HG03460 (cell line): ENCODE data around the gene TMEM151B.

Experiments
- ATAC-seq: cut with Tn5 transposase; IDR thresholded peaks from one replicate; pipeline ENCODE4 v1.9.1; 2021; ENCODE audit not compliant: unreplicated experiment

Gene TMEM151B

DNA sequence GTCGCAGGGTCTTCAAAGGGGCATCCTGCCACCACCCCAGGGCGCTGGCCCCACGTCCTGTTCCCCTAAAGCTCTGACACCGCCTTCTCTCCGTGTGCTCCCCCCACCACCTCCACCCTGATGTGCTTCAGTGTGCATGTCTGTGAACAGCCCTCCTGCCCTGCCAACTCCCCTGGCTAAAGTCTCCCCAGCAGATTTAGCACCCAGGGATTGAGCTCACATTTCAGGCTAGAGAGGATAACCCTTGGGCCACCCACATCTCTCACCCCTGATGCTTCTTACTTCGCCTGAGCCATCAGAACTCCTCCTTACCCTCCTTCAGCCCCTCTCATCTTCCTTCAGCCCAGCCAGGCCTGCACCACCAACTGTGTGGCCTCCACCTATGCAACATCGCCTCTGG lies 7.5 kb downstream of the TMEM151B start:
- ATAC-seq: no peak

DNA sequence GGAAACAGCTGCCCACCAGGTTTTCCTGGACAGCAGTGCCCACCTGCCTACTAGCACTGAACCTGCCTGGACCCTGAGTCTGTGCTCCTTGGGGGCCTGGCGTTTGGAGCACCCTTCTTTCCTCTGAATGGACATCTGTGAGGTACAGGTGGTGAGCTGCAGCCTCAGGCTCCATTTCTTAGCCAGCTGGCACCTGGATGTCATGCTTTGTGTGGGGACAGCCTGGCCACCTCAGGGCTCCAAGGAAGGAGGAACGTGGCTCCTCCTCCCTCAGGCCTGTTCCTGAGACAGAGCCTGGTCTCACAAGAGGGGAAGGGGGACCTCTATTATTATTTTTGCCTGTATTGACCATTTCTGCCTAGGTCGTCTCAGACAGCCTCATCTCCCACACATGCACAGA lies 8.1 kb downstream of the TMEM151B start:
- no peak for ATAC-seq

DNA sequence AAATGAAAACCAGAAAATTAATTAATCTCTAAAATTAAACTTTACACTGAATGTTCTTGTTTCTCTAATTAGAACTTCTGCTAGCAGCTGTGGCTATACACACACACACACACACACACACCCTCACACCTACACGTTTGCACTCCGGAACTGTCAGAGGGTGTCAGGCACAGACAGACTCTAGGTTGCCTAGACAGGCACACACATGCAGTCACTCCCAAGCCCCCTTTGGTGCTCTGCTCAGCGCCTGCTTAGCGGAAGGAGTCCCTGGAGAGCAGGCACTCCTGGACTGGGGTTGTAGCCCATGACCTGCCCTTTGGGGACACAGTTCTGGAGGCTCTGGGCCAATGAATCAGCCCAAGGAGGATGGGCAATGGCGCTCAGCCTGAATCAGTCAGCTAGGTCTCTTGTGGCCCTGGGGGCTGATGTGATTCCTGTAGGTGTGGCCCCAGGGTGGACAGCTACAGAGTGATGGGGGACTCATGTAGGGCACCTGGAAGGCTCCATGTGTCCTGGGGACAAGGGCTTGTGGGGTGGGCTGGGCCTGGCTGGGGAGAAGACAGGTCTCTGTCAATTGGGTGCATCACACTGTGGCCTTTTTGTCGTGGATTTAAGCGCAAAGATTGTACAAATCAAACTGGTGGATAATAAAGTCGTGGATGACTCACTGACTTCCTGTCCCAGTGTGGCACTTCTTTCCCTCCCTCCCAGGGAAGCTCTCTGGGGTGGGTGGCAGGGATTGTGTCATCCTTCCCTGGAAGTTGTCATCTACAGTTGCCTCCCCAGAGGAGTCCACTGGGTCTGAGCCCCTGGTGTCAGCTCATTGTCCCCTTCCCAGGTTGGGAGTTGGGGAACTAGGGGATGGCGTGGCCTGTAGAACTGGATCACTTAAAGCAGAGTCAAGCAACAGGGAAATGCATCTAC lies 8.8 kb downstream of the TMEM151B start:
- ATAC-seq: no peak

DNA sequence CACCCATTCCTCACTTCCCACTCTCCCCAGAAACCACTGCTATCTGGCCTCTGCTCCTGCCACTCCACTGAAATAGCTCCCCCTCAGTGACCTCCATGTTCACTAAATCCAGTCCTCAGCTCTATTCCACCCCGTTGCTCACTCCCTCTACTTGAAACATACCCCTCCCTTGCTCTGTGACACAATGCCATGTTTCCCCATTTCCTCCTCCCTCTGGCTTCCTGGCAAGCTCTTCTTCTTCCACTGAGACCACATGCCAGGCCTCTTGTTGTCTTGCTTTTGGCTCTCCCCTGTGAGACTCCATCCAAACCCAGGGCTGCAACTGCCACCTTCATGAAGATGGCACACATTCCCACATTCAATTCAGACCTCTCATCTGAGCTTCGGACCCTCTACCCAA lies 13.9 kb downstream of the TMEM151B start:
- ATAC-seq: no peak

DNA sequence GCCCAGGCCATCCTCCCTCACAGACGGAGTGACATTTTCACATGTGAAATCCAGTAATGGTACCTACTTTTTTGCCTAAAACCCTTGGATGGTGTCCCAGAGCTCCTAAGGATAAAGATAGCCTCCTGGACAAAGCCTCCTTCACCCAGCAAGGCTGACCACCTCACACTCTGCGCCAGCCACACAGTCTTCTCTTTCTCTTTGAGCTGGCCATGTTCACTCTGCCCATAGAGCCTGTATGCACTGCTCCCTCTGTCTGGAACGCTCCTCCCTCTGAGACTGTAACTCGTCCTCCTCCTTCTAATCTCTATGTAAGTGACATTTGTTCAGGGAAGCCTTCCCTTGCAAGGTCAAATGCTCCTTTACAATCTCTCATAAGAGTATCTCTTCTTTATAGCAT lies 14.6 kb downstream of the TMEM151B start:
- no peak for ATAC-seq

DNA sequence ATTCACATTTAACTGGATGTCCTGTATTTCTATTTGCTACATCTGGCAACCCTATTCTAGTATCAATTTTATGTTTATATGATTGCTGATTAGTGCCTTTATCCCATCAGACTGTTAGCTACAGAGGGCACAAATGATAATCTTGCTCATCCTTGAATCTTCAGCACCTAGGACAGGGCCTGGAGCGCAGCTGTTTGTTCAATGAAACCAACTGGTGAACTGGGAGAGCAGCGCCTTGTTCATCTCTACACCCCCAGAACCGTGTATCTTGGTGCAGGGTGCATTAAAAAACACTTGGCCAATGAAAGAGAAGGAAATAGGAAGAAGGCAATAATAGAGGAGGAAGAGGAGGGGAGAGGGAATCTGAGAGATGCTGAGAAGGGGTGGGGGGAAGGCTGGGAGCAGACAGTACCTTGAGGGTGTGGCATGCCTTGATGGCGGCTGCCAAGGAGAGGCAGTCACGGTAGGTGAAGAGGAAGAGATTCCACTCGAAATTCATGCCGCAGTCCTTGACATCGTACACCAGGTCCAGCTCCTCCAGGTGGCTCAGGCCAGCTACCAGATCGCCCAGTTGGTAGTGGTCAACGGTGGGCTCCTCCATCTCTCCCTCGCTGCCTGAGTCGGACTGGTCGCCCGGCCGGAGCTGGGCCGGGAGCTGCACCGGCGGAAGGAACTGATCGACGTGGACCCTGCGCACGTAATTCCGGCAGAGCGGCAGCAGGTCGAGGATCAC lies 15.5 kb downstream of the TMEM151B start:
- ATAC-seq: no peak

DNA sequence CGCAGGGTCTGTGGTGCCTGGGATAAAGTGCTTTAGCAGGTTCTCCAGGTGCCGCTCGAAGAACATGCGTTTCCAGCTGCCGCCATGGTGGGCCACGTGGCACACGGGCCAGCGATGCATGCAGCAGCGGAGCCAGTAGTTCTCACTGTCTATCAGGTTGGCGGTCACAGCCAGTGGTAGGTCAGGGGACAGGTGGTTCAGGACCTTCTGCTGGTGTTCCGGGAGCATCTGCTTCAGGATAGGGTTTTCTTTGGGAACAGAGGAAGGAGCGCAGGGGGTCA lies 16.0 kb downstream of the TMEM151B start:
- ATAC-seq: no peak

DNA sequence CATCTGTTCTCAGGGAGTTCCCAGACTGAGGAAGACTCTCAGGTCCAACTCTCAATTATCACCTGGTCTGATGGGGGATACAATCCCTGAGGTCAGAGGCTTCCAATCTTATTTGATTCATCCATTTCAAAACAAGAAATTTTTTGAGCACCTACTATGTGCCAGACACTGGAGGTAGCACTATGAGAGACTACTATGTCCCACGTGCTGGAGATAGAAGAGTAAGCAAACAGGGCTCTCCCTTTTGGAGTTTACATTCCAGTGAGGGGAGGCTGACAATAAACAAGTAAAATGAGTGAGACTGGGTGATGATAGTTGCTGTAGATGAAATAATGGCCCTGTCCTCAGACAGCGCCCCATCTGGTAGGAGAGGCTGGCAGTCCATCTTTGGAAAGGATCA lies 16.5 kb downstream of the TMEM151B start:
- no peak for ATAC-seq

DNA sequence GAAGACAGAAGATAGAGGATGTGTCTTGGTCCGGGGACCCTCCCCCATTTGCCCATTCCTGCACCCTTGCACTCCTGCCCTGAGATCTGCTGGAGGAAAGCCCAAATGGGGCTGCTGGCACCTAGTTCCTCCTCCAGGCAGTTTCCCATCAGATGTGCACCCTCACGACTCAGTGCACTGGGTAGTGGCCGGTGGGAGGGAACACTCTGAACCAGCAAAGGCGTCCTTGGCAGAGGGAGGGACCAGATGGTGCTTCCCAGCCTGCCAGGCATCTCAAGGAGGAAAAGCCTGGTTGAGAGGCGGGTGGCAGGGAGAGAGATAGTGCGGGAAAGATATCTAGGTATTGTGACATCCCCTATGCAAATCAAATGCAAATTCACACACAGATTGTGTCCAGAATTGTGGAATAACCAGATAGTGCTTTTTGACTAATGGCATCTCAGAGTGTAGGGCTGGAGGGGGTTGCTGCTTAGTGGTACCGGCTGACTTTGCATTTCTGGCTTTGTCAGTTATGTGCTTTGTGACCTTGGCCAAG lies 19.5 kb downstream of the TMEM151B start:
- ATAC-seq: no peak

DNA sequence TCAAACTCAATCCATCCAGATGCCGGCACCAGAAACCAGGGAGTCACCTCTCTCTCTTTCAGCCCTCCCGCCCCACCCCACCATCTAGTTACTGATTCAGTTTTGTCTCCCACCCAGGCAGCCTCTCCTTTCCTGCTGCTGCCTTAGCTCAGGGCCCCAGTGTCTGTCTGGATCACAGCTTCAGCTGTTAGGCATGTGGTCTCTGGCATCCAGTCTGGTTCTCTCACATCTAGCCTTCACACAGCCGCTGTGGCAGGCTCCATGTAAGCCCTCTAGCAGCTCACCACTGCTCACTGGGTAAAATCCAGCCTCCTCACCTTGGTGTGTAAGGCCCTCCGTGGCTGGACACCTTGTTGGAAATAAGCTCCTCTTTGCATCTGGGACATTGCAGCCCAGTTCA lies 21.6 kb downstream of the TMEM151B start:
- no peak for ATAC-seq

DNA sequence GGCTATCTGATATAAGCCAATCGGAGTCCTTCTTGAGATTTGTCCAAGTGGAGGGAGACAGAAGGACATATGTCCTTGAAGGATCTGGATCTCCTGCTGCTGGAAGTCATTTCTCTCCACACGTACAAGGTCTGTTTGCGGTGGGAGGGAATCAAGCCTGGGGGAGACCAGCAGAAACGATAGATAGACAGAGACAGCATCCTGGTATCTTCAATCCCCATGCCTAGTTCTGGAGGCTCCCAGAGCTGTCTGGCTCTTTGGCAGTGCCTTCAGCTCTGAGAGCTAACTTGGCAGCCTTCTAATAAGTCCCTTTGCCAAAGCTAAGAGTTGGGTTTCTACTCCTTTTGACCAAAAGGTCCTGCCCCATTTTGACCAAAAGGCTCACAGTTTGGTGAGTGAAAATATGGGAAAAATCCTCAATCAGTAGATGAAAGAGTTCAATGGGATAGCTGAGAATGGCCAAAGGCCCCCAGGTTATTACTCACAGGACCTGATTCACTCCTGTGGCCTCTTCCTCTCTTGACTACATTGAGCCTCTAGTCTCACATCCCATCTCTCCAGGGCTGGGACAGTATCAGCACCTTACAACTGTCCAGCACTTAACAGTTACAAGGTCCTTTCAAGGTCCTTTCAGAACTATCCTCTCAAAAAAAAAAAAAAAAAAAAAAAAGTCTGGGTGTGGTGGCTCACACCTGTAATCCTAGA lies 22.6 kb downstream of the TMEM151B start:
- ATAC-seq: no peak

DNA sequence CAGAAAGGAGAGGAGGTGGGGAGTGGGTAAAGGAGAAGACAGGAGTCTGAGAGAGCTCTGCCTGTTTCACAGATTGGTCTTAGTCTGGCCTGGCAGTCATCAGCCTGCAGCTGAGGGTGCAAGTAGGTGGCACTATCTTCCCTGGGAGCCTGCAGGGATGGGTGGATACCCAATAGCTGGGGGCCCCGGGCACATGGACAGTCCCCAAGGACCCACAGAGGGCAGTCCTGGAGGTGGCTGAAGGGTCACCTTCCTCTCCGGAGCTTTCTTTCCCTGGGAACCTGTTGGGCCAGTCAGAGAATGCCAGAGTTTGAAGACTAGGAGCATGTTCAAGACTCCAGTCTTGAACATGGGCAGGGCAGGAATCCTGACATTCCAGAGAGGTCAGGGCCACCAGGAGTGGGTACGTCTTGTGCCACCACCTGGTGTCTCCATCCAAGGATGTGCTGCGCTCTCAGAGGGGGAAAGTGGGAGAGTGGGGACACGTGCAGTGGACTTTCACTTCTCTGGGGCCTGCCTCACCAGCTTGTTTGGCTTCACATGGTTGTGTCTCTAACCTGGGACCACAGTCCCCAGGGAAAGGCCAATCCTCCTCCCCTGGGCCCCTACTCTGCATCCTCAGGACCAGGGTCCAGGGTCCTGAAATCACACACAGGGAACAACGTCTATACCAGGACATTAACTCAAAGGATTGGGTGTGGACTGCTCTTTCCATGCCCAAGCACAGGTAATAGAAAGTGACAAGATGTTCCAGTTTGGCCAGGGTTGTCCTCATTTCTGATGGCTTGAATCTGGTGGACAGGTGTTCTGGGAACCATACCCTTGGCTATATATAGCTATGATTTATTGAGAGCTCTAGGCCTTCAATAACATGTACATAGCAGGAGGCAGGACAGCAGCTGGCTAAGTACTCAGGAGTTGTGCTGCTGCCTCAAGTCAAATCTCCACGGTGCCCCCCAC lies 24.9 kb downstream of the TMEM151B start:
- ATAC-seq: no peak

DNA sequence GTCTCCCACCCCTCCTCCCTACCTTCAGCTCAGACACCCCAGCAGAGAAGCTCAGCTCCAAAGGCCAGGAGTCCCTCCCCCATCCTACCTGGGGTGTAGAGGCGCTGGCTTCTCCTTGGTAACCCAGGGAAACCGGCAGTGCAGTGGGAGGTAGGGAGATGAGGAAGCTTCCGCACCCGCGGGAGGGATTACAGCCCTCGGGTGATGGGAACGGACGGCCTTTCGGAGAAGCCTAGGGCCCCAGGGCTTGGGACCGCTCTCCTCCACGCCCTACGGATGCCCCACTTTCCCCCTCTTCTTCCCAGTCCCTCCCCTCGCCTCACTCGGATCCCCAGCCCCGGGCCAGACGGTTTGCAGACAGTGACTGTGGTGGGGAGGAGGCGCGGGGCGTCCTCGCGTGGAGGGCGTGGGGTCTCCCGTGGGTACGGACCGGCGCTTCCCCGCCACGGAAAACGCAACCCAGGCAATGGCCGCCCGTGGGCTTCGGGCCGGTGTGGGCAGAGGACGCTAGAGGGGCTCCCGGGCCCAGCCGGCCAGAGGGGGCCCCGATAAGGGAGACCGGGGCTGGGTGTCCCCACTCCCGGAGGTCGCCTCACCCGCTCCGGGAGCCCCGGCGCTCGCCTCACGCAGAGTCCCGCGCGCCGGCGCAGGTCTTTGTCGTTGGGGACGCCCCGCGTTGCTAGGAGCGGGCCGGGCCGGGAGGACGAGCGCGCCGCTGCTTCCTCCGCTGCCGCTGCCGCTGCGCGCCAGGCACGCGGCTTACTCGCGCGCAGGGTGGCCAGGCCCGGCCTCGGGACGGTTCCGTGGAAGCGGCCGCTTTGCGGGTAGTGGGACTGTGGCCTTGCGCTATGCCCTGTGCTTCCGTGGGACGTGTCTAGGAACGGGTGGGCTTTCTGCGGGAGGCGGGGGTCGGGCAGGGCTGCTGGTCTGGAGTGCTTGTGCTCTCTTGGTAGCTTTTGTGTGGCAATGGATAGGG lies 27.1 kb downstream of the TMEM151B start:
- ATAC-seq: no peak

DNA sequence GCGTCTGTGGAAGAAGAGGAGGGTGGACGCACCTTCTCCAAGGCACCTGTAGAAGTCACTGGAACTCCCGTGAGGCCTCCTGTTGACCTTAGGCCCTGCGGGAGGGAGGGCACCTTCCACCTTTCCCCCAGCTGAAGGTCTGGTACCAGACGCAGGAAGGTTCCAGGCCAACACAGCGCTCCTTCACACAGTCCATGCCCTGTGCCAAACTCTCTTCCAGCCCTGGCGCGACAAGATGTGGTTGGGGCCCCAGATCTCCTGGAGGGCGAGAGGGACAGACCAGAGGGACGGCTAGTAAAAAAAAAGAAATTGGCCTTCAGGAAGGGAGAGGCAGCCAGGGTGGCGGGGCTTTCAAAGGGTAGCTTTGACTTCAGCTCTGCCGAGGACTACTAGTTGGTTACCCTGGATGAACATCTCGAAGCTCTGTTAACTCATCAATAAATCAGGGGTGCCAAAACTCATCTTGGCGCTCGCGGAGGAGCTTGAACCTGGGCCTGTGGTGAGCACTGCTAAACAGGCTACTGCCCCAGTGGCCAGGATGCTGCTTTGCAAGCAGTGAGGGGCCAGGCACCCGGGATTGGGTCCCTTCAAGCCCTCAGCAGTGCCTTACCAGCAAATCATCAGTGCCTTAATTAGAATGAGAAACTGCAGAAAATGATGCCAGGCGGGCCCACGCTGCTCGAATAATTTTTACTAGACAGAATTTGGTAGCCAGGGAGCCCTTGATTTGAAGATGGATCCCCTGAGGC lies 28.0 kb downstream of the TMEM151B start:
- no peak for ATAC-seq

DNA sequence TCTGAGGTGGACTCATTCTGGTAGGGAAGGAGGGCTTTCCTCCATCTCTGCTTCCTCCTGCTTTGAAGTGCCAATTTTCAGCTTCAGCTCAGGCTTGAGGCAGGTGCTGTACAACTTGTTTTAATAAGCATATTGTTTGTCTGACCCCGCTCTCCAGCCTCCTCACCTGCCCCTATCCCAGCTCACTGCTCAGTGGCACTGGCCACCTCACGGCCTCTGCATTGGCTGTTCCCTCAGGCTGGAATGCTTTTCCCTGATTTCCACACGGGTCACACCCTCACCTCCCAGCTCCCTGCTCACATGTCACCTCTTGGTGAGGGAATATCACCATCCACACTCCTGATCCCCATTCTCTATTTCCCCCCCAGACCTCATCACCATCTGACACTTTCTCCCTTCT lies 28.6 kb downstream of the TMEM151B start:
- no peak for ATAC-seq

DNA sequence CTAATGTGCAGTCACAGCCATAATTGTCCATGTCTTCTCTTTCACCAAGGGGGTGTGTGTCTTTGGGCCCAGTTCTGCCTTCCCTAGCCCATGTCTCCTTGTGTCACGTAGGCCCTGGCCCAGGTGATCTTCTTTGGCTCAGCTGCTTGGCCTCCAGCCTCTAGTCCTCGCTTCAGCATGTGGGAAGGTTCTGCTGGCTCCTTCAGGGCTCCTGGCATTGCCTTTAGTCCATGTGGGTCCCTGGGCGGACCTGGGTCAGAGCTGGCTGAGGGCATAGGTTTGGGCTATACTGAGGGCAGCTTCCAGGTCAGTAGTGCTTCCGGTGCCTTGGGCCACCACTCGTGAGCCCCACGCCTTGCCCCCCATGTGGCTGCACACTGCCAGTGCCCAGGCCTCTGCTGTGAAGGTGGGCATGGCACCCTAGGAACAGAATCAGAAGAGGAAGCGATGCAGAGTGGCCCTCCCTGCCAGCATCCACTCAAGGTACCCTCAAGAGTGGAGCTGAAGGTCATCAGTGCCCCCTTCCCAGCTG lies 30.1 kb downstream of the TMEM151B start:
- ATAC-seq: no peak

DNA sequence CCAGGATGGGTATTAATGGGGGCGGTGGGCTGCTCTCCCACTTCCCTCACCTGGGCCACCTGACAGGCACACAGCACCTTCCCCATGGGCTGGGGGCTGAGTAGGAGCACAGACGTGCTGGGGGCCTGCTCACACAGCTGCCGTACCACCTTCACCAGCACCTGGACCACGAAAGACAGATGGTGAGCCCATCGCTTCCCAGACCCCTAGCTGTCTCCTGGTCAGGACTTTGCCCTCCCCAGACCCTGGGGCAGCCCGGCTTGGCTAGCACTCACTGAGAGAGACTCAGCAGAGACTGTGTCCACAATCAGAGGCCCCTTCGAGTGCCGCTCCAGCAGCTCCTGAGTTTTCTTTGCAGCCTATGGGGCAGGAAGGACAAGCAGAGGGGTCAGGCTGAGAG lies 30.9 kb downstream of the TMEM151B start:
- no peak for ATAC-seq

DNA sequence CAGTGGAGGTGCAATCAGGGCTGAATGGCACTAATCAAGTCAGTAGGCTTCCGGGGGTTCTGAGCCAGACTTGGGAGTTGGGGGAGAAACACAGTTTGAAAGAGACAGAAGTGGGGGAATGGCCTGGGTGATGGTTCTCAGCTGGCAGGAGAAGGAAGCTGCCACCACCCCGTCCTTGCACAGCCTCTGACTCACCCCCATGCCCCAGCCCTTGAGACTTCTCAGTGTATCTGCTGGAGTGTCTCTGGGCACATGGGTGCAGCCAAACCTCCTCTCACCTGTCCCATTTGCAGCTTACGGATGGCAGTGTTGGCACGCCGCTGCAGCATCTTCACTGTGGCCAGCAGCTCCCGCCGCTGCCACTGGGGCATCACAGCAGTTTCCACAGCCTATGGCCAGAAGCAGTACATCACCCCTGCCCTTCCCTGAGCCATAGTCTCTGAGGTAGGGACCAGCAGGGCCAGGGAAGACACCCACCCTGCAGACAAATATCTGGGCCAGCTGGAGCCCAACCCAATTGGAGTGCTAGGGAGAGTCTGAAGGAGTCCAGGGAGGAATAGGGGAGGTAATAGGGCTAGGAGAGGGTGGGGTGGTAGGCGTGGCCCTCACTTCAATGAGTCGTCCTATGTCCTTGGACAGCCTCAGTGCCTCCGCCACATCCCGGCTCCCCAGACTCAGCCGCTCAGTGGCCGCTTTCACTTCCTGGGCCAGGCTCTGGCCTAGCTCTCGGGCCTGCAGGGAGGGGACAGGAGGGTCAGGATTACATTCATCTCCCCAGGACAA lies 31.7 kb downstream of the TMEM151B start:
- ATAC-seq: no peak
